Activated CD8-positive, alpha-beta memory T cell treated with anti-CD3 and anti-CD28 coated beads for 36 hours (primary cell): ENCODE measurements around the gene ANGPT4. TPM values are rescaled to one million over a fixed set of nuclear protein-coding genes. Genes with fewer than 3 reads are reported as not detected.
"Not testable (repeated sequence)": the region's sequence is repeated elsewhere in the genome, so short reads cannot be mapped to it uniquely, and the experiment has no call there.

Experiments used
- CTCF ChIA-PET: fragments of 350-600 bp; sonication (Branson Sonifier 250); formaldehyde crosslinking; loops from one replicate; lab custom pipeline; 2021; ENCODE audit warnings: antibody characterized with exemption; lab: Charles Lee
- POLR2A ChIA-PET: fragments of 350-600 bp; sonication (Branson Sonifier 250); formaldehyde crosslinking; loops from one replicate; lab custom pipeline; 2021; ENCODE audit warnings: antibody characterized with exemption; lab: Charles Lee
- total RNA-seq, 2 experiments: library from RNA; stranded (reverse); gene quantifications; one replicate each; pipeline ENCODE4 v1.2.3, GENCODE V29; 2021

Gene ANGPT4
- total RNA-seq, 2 experiments from 2014 or later, result not detected

GRCh38 chr20:911882-912600, 4.1 kb downstream of the ANGPT4 start:
- ChIA-PET CTCF (no interaction called here), POLR2A (no interaction called here)

- POLR2A ChIA-PET, result no interaction called here
- CTCF ChIA-PET, result no interaction called here
Measured at GRCh38 chr20:910870-911770, 5.0 kb downstream of the ANGPT4 start.

GRCh38 chr20:910132-910869, 5.8 kb downstream of the ANGPT4 start:
- POLR2A ChIA-PET, result no interaction called here
- CTCF ChIA-PET, result no interaction called here

- CTCF ChIA-PET, result no interaction called here
- POLR2A ChIA-PET, result no interaction called here
Measured at GRCh38 chr20:909641-910040, 6.5 kb downstream of the ANGPT4 start.

- CTCF ChIA-PET, result no interaction called here
- POLR2A ChIA-PET, result no interaction called here
Measured at GRCh38 chr20:906703-907270, 9.3 kb downstream of the ANGPT4 start.

GRCh38 chr20:906001-906520, 10.1 kb downstream of the ANGPT4 start:
- ChIA-PET CTCF (interaction anchor here (1.2 kb wide), 1 partner anchor 50 kb away, joined by 6 read pairs; no protein-coding TSS in a partner anchor), POLR2A (no interaction called here)

GRCh38 chr20:905396-905961, 10.7 kb downstream of the ANGPT4 start:
- POLR2A ChIA-PET, result no interaction called here
- CTCF ChIA-PET, result interaction anchor here (1.2 kb wide), 1 partner anchor 50 kb away, joined by 6 read pairs; no protein-coding TSS in a partner anchor

- CTCF ChIA-PET, result interaction anchor here (0.6 kb wide), 1 partner anchor 794 kb away, joined by 5 read pairs; no protein-coding TSS in a partner anchor
- POLR2A ChIA-PET, result no interaction called here
Measured at GRCh38 chr20:904039-904545, 12.0 kb downstream of the ANGPT4 start.

- CTCF ChIA-PET, POLR2A ChIA-PET: not testable (repeated sequence)
Measured at GRCh38 chr20:897436-897835, 18.7 kb downstream of the ANGPT4 start.

GRCh38 chr20:896501-897025, 19.6 kb downstream of the ANGPT4 start:
- POLR2A ChIA-PET, result no interaction called here
- CTCF ChIA-PET, result no interaction called here

GRCh38 chr20:892371-892770, 23.8 kb downstream of the ANGPT4 start:
- CTCF ChIA-PET, POLR2A ChIA-PET: not testable (repeated sequence)

- CTCF ChIA-PET, result interaction anchor here (0.6 kb wide), 1 partner anchor 49 kb away, joined by 3 read pairs; no protein-coding TSS in a partner anchor
- POLR2A ChIA-PET, result no interaction called here
Measured at GRCh38 chr20:891706-892080, 24.4 kb downstream of the ANGPT4 start.

- POLR2A ChIA-PET, result no interaction called here
- CTCF ChIA-PET, result interaction anchor here (0.6 kb wide), 1 partner anchor 50 kb away, joined by 3 read pairs; no protein-coding TSS in a partner anchor
Measured at GRCh38 chr20:891058-891705, 25.0 kb downstream of the ANGPT4 start.

GRCh38 chr20:890666-891057, 25.5 kb downstream of the ANGPT4 start:
- CTCF ChIA-PET, result no interaction called here
- POLR2A ChIA-PET, result no interaction called here

- POLR2A ChIA-PET, result no interaction called here
- CTCF ChIA-PET, result no interaction called here
Measured at GRCh38 chr20:889932-890463, 26.1 kb downstream of the ANGPT4 start.

GRCh38 chr20:889106-889505, 27.0 kb downstream of the ANGPT4 start:
- CTCF ChIA-PET, result interaction anchor here (1.8 kb wide), 1 partner anchor 73 kb away, joined by 4 read pairs; no protein-coding TSS in a partner anchor

GRCh38 chr20:888057-888456, 28.1 kb downstream of the ANGPT4 start:
- POLR2A ChIA-PET, result no interaction called here
- CTCF ChIA-PET, result interaction anchor here (1.8 kb wide), 1 partner anchor 72 kb away, joined by 4 read pairs; no protein-coding TSS in a partner anchor

More at GRCh38 chr20:889106-889505, 27.0 kb downstream of the ANGPT4 start:
- POLR2A ChIA-PET, result no interaction called here
